H9 (cell line): ENCODE measurements around the gene PFDN1. TPM values are rescaled to one million over a fixed set of nuclear protein-coding genes. Genes with fewer than 3 reads are reported as not detected.

Source experiments
- DNase-seq: peaks from one replicate; pipeline ENCODE4 v3.0.0-alpha.2; 2017
- H2AFZ ChIP-seq: one replicate; pipeline ENCODE4 v1.6.1; 2013; ENCODE audit warnings: mild to moderate bottlenecking, low read length, control low read depth, moderate library complexity
- H2AK5ac ChIP-seq: 2 replicates; pipeline ENCODE4 v1.6.1; 2013; ENCODE audit warnings: low read length, control low read depth, mixed read lengths; ENCODE audit not compliant: insufficient read length
- H2BK120ac ChIP-seq: one replicate; pipeline ENCODE4 v1.6.1; 2013; ENCODE audit warnings: low read depth, mild to moderate bottlenecking, low read length, control low read depth, inconsistent platforms; ENCODE audit not compliant: poor library complexity, severe bottlenecking
- H2BK12ac ChIP-seq: 2 replicates; pipeline ENCODE4 v1.6.1; 2013; ENCODE audit warnings: low read length, control low read depth, mixed read lengths, low read depth; ENCODE audit not compliant: insufficient read length
- H2BK15ac ChIP-seq: 2 replicates; pipeline ENCODE4 v1.6.1; 2013; ENCODE audit warnings: low read depth, low read length, control low read depth
- H2BK20ac ChIP-seq: one replicate; pipeline ENCODE4 v1.6.1; 2013; ENCODE audit warnings: low read depth, mild to moderate bottlenecking, low read length, control low read depth, inconsistent platforms; ENCODE audit not compliant: poor library complexity, severe bottlenecking
- H2BK5ac ChIP-seq: 2 replicates; pipeline ENCODE4 v1.6.1; 2013; ENCODE audit warnings: low read length, control low read depth, mixed read lengths; ENCODE audit not compliant: insufficient read length
- H3K14ac ChIP-seq: 2 replicates; pipeline ENCODE4 v1.6.1; 2013; ENCODE audit warnings: low read length, control low read depth; ENCODE audit not compliant: insufficient read depth
- H3K18ac ChIP-seq: 2 replicates; pipeline ENCODE4 v1.6.1; 2013; ENCODE audit warnings: low read depth, mild to moderate bottlenecking, mixed read lengths, low read length, control low read depth; ENCODE audit not compliant: insufficient read length
- H3K23ac ChIP-seq: 2 replicates; pipeline ENCODE4 v1.6.1; 2013; ENCODE audit warnings: low read length, control low read depth, mixed read lengths, low read depth; ENCODE audit not compliant: insufficient read length
- H3K23me2 ChIP-seq: 2 replicates; pipeline ENCODE4 v1.6.1; 2013; ENCODE audit warnings: low read depth, mild to moderate bottlenecking, mixed read lengths, low read length, control low read depth; ENCODE audit not compliant: insufficient read length, poor library complexity, severe bottlenecking
- H3K27ac ChIP-seq: 2 replicates; pipeline ENCODE4 v1.5.1; 2013; ENCODE audit warnings: low read length, control low read depth, mixed read lengths, low read depth; ENCODE audit not compliant: insufficient read length
- H3K27me3 ChIP-seq: 2 replicates; pipeline ENCODE4 v1.6.1; 2013; ENCODE audit warnings: low read length, control low read depth, inconsistent platforms; ENCODE audit not compliant: insufficient read depth
- H3K4ac ChIP-seq: 2 replicates; pipeline ENCODE4 v1.6.1; 2013; ENCODE audit warnings: low read depth, mild to moderate bottlenecking, control low read depth, inconsistent platforms, low read length, moderate library complexity
- H3K4me1 ChIP-seq: 2 replicates; pipeline ENCODE4 v1.6.1; 2013; ENCODE audit warnings: low read length, control low read depth, inconsistent platforms; ENCODE audit not compliant: insufficient read depth
- H3K4me2 ChIP-seq: 2 replicates; pipeline ENCODE4 v1.6.1; 2013; ENCODE audit warnings: low read length, control low read depth, mixed read lengths; ENCODE audit not compliant: insufficient read length, insufficient read depth
- H3K56ac ChIP-seq: 2 replicates; pipeline ENCODE4 v1.6.1; 2013; ENCODE audit warnings: low read depth, mild to moderate bottlenecking, mixed read lengths, low read length, control low read depth; ENCODE audit not compliant: insufficient read length
- H3K79me1 ChIP-seq: 2 replicates; pipeline ENCODE4 v1.6.1; 2013; ENCODE audit warnings: low read depth, mild to moderate bottlenecking, moderate library complexity, low read length, control low read depth, inconsistent platforms; ENCODE audit not compliant: insufficient read depth, poor library complexity, severe bottlenecking
- H3K79me2 ChIP-seq: 2 replicates; pipeline ENCODE4 v1.6.1; 2013; ENCODE audit warnings: low read length, control low read depth, inconsistent platforms; ENCODE audit not compliant: insufficient read depth
- H3K9ac ChIP-seq: 2 replicates; pipeline ENCODE4 v1.6.1; 2013; ENCODE audit warnings: low read length, control low read depth, mixed read lengths; ENCODE audit not compliant: insufficient read length; ENCODE audit errors: extremely low read depth
- H3K9me3 ChIP-seq: one replicate; pipeline ENCODE4 v1.6.1; 2013; ENCODE audit warnings: low read depth, low read length, inconsistent platforms; ENCODE audit not compliant: control insufficient read depth
- H3T11ph ChIP-seq: one replicate; pipeline ENCODE4 v1.6.1; 2013; ENCODE audit warnings: mild to moderate bottlenecking, low read length, control low read depth, inconsistent platforms
- H4K20me1 ChIP-seq: one replicate; pipeline ENCODE4 v1.6.1; 2013; ENCODE audit not compliant: control insufficient read depth, insufficient read length, insufficient read depth
- H4K5ac ChIP-seq: 2 replicates; pipeline ENCODE4 v1.6.1; 2013; ENCODE audit warnings: low read depth, mild to moderate bottlenecking, mixed read lengths, low read length, control low read depth; ENCODE audit not compliant: insufficient read length
- H4K8ac ChIP-seq: replicated peaks from 2 replicates; pipeline ENCODE4 v1.6.1; 2013; ENCODE audit warnings: low read length, control low read depth, mixed read lengths, low read depth; ENCODE audit not compliant: insufficient read length
- H4K91ac ChIP-seq: 2 replicates; pipeline ENCODE4 v1.6.1; 2013; ENCODE audit warnings: low read depth, mild to moderate bottlenecking, moderate library complexity, mixed read lengths, low read length, control low read depth; ENCODE audit not compliant: insufficient read length
- H3K27ac Mint-ChIP-seq, 3 experiments: 2 replicates in 2 of 3; 3 replicates in 1 of 3; pipeline ENCODE4 v1.8.0; 2020 to 2021; ENCODE audit warnings: mixed read lengths in 3 of 3, mild to moderate bottlenecking in 1 of 3, moderate library complexity in 1 of 3
- H3K27me3 Mint-ChIP-seq: 2 replicates; pipeline ENCODE4 v1.8.0; 2021; ENCODE audit warnings: low read depth, mild to moderate bottlenecking, moderate library complexity, mixed read lengths
- H3K36me3 Mint-ChIP-seq, 3 experiments: 2 replicates in 2 of 3; 3 replicates in 1 of 3; pipeline ENCODE4 v1.8.0; 2020 to 2021; ENCODE audit warnings: low read depth in 3 of 3, mixed read lengths in 3 of 3; ENCODE audit not compliant: insufficient read depth in 1 of 3
- H3K4me1 Mint-ChIP-seq, 2 experiments: 2 replicates each; pipeline ENCODE4 v1.8.0; 2020; ENCODE audit warnings: mixed read lengths in 2 of 2
- H3K4me3 Mint-ChIP-seq, 2 experiments: 2 replicates in 1 of 2; 3 replicates in 1 of 2; pipeline ENCODE4 v1.8.0; 2020 to 2021; ENCODE audit warnings: mild to moderate bottlenecking in 2 of 2, mixed read lengths in 2 of 2, moderate library complexity in 1 of 2
- H3K9me3 Mint-ChIP-seq, 2 experiments: 2 replicates in 1 of 2; 3 replicates in 1 of 2; pipeline ENCODE4 v1.8.0; 2020; ENCODE audit warnings: mild to moderate bottlenecking in 2 of 2, mixed read lengths in 2 of 2, moderate library complexity in 1 of 2
- CTCF ChIP-seq: fragments of 200-600 bp; sonication (generic); conservative IDR thresholded peaks from 3 replicates; pipeline ENCODE4 v1.8.0; 2021; ENCODE audit warnings: antibody characterized with exemption, mild to moderate bottlenecking
- WGBS: extraction: QIAGEN DNeasy Blood & Tissue Kit; methylation state at CpG from one replicate; pipeline ENCODE4 v1.1.7; 2013; ENCODE audit warnings: missing lambda C conversion rate, low lambda C conversion rate, mixed read lengths; ENCODE audit not compliant: insufficient read length; ENCODE audit errors: extremely low coverage; 5-methylcytosine and 5-hydroxymethylcytosine counted together
- total RNA-seq: library from RNA; stranded (reverse); gene quantifications from 2 replicates; pipeline ENCODE4 v1.2.1, GENCODE V29; 2021

PFDN1 gene
- total RNA-seq, 1 experiment from 2014 or later, result 58.3 TPM

GRCh38 chr5:140234377-140234989 is 68.4 kb downstream of the PFDN1 start:
- Histone ChIP-seq H3K79me2 (no peaks in the 10 kb centered on the region), H4K91ac (no peak overlapping the region), H2BK15ac (no peak overlapping the region), H3K4me1 (no peaks in the 10 kb centered on the region), H4K20me1 (no peaks in the 10 kb centered on the region), H3K4ac (no peak overlapping the region), H2BK120ac (no peak overlapping the region), H3K56ac (no peak overlapping the region), H2AFZ (no peak overlapping the region), H4K5ac (no peak overlapping the region), H3T11ph (no peak overlapping the region), H3K9ac (no peak overlapping the region), H2AK5ac (no peak overlapping the region), H3K14ac (no peak overlapping the region), H3K4me2 (no peak overlapping the region), H2BK12ac (no peak overlapping the region), H4K8ac (no peak overlapping the region), H3K23ac (no peak overlapping the region), H3K23me2 (no peaks in the 10 kb centered on the region), H3K27me3 (no peaks in the 10 kb centered on the region), H3K27ac (no peak overlapping the region), H3K18ac (no peak overlapping the region), H2BK20ac (no peak overlapping the region), H3K79me1 (no peaks in the 10 kb centered on the region), H3K9me3 (no peaks in the 10 kb centered on the region), H2BK5ac (no peak overlapping the region)
- no peak overlapping the region for H3K4me3 Mint-ChIP-seq
- H3K27me3 Mint-ChIP-seq, result no peaks in the 10 kb centered on the region
- WGBS, result no CpG with 5 or more reads among the region's 4 CpGs
- no peaks in the 10 kb centered on the region; a peak in 1 of 7 replicates for H3K36me3 Mint-ChIP-seq
- TF ChIP-seq CTCF, result no peak
- H3K4me1 Mint-ChIP-seq, result no peaks in the 10 kb centered on the region
- no peaks in the 10 kb centered on the region for H3K9me3 Mint-ChIP-seq
- H3K27ac Mint-ChIP-seq, result no peak overlapping the region
- no peak for DNase-seq
